ENCODE results near the gene ANO5.

DNA sequence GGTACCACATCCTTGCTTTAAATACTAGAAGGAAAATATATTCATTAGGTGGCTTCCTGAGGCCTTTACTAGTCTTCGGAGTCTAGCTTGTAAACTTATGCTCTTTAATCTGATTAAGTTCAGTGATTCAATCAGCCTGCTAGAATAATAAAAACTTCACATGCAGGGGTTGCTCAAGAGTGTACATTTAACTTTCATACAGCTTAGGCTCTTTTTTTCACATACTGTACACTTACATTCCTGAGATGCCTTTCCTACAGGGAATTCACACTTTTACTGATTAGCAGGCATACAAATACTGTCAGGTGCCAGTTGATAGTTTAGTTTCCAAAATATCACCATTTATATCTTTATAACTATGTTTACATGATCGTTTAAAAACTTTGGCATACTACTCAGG is 3.2 kb upstream of the ANO5 start:
- no peak for TF ChIP-seq POLR2A (IDR thresholded peaks at IDR 0.05)
- TF ChIP-seq, protein P1, sequence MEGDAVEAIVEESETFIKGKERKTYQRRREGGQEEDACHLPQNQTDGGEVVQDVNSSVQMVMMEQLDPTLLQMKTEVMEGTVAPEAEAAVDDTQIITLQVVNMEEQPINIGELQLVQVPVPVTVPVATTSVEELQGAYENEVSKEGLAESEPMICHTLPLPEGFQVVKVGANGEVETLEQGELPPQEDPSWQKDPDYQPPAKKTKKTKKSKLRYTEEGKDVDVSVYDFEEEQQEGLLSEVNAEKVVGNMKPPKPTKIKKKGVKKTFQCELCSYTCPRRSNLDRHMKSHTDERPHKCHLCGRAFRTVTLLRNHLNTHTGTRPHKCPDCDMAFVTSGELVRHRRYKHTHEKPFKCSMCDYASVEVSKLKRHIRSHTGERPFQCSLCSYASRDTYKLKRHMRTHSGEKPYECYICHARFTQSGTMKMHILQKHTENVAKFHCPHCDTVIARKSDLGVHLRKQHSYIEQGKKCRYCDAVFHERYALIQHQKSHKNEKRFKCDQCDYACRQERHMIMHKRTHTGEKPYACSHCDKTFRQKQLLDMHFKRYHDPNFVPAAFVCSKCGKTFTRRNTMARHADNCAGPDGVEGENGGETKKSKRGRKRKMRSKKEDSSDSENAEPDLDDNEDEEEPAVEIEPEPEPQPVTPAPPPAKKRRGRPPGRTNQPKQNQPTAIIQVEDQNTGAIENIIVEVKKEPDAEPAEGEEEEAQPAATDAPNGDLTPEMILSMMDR (IDR thresholded peaks at IDR 0.05), result no peak
- no peak for TF ChIP-seq POLR2AphosphoS5 (IDR thresholded peaks at IDR 0.05; ENCODE audit: insufficient read depth in 1 of 2, low read depth in 1 of 2)

Measured in vagina (tissue), 2 donors.